HTR-8/SVneo (cell line): ENCODE measurements around the gene RPRML.
"Not testable (repeated sequence)": the region's sequence is repeated elsewhere in the genome, so short reads cannot be mapped to it uniquely, and the experiment has no call there.

Experiments
- DNase-seq: peaks from one replicate; pipeline ENCODE4 v3.0.0; 2011; ENCODE audit warnings: low spot score, mixed read lengths; ENCODE audit not compliant: insufficient read length
- FAIRE-seq: peaks from 2 replicates; lab custom pipeline; 2011; peaks lifted over from hg19 to GRCh38; lab: Jason Lieb, UNC

RPRML gene

DNA sequence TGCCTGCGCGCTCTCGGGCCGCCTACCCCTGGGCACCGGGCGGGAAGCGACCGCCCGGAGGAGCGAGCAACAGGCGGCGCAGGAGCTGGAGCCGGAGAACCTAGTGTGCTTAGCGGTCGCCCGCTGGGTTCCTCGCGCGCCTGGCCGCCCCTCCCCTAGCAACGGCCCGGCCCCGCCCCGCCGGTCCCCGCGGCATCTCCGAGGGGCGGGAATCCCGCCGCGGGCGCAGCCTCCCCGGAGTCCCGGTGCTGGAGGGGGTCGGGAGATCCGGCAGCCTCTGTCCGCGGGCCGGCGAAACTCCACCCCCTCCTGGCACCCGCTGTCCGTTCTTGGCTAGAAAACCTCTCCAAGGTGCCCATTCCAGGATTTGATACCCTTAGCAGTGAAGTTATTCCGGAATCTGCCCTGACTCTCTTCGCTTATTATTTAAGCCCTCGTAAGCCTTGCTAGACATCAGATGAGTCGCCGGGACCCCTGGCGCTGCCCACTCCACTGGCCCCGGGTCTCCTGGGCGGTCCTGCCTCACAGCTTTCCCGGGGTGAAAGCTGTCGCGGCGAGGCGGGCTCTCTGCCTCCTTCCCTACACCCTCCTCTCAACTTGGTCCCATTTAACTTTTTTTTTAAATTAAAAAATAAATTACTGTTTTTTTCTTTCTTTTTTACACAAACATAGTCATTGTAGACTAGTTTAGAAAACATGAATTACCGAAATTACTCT is at the start of gene RPRML:
RPRML (minus strand) TSS at position 107 of the 717 bp plus-strand sequence. CDS start 246 bp downstream, outside the sequence.
- FAIRE-seq = no peak
- DNase-seq = peak; percentile 70

DNA sequence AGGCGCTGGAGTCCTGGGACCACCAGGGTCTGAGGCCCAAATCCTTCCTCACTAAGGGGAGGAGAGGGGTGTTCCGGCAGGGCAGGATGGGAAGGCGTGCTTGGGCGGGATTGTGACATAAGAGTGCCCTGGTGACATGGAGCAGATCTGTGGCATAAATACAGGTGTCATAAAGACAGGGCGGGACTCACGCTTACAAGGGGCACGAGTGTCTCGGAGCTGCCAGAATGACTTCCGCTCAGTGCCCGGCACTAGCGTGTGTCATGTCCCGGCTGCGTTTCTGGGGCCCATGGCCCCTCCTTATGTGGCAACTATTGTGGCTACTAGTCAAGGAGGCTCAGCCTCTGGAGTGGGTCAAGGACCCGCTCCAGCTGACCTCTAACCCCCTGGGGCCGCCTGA is 37.9 kb upstream of the RPRML start:
- FAIRE-seq = not testable (repeated sequence)

GRCh38 chr17:47013341-47013740 is 34.3 kb upstream of the RPRML start:
- no peak for FAIRE-seq
- DNase-seq = no peak

More for the DNA sequence above, 37.9 kb upstream of the RPRML start:
- not testable (repeated sequence) for DNase-seq

DNA sequence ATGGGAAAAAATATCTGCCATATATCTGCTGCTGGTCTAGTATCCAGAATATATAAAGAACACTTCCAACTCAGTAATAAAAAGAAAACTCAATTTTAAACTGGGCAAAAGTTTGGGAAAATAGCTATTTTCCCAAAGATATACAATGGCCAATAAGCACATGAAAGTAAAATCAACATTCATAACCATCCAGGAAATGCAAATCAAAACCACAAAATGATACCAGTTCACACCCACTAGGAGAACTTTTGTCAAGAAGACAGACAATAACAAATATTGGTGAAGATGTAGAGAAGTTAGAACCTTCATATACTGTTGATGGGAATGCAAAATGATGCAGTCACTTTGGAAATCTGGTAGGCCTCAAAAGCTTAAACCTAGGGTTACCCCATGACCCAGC is 33.4 kb upstream of the RPRML start:
- FAIRE-seq = no peak
- no peak for DNase-seq

GRCh38 chr17:47009759-47010594 is 30.9 kb upstream of the RPRML start:
- FAIRE-seq (no peak), DNase-seq (no peak)

DNA sequence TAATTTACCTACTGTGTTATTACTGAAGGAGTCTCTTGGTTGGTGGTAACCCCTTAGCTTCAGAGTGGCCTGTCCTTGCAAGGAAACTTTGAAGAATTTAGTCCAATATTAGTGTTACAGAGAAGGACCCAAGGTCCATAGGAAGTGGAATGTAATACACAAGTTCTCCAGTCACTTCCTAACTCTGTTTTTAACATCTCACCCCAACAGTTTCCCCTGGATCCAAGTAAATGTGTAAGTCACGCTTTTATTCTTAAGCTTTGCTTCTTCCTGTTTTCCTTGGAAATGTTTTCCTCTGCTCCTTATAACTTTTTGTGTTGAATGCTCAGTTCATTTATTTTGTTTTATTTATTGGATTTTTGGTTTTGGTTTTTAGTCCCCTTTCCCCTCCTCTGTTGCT is 25.9 kb upstream of the RPRML start:
- FAIRE-seq (no peak), DNase-seq (no peak)

GRCh38 chr17:47003864-47004263 is 24.8 kb upstream of the RPRML start:
- FAIRE-seq = not testable (repeated sequence)

GRCh38 chr17:46995841-46996571 is 17.0 kb upstream of the RPRML start:
- DNase-seq (no peak), FAIRE-seq (peak; percentile 13)

More at GRCh38 chr17:47003864-47004263, 24.8 kb upstream of the RPRML start:
- not testable (repeated sequence) for DNase-seq

- FAIRE-seq (no peak), DNase-seq (no peak)
Measured at GRCh38 chr17:46994993-46995392, 15.9 kb upstream of the RPRML start.

DNA sequence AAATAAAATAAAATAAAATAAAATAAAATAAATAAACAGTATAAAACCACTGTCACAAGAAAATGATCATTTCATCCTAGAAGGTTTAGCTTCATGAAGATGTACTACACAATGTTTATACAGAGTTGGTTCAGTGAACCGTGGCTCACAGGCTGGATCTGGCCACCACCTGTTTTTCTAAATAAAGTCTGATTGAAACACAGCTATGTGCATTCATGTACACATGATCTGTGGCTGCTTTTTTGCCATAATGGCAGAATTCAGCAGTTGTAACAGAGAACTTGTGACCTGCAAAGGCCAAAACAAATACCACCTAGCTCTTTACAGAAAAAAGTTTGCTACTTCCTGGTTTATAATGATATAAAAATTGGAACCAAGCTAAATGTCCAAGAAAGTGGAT is 12.6 kb upstream of the RPRML start:
- FAIRE-seq (no peak), DNase-seq (no peak)

DNA sequence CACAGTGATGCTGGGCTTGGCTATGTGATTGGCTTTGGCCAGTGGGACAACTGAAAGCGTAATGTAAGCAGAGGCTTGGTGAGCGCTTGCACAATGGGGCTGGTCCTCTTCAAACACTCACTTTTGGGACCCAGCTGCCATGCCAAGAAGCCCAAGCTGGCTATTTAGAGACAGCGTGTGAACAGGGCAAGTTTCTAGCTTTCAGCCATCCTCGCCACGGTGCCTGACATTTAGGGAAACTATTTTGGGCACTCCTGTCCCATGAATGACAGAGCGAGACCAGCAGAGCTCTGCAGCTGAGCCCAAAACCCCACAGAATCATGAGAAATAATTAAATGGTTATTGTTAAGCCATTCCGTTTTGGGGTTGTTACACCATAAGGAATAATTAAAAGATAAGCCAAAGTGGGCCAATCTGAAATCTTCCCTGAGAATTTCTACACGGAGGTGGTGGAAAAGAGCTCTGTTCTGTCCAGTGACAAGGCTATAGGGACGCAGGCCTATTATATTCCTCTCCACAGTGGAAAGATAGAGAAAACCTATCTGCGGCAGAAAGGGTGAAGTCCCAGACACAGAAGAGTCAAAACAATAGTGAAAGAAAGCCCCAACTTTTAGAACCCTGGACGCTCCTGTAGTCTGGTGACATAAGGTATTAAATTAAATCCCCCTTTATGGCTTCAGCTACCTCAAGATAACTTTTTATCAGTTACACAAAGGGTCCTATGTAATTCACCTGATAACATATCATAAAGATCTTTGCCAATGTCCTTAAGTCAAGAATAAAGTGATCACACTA is 10.8 kb upstream of the RPRML start:
- DNase-seq (no peak), FAIRE-seq (no peak)

- not testable (repeated sequence) for DNase-seq, FAIRE-seq
Measured at GRCh38 chr17:46987927-46988326, 8.9 kb upstream of the RPRML start.

GRCh38 chr17:46986366-46986765 is 7.3 kb upstream of the RPRML start:
- no peak for FAIRE-seq
- DNase-seq = no peak

DNA sequence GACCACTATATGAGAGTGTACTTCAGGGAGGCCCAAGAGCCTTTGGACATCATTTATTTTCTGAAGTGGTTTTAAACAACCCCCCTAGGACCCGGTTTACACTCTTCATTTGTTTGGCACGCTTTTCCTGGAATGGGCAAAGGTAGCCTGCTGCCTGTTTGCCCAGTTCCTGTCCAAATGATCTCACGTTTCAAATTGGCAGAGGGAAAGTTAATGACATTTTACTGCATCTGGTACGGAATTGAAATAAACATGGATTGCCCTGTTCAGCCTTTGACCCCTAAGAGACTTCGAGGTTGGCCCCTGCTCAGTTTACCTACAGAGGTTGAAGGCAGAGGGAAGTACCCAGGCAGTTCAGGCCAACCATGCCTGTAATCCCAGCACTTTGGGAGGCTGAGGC is 5.8 kb upstream of the RPRML start:
- FAIRE-seq (no peak), DNase-seq (no peak)

GRCh38 chr17:46984341-46984740 is 5.3 kb upstream of the RPRML start:
- no peak for DNase-seq
- no peak for FAIRE-seq

- FAIRE-seq (no peak), DNase-seq (no peak)
Measured at GRCh38 chr17:46983782-46984181, 4.7 kb upstream of the RPRML start.

- no peak for FAIRE-seq
Measured at GRCh38 chr17:46982577-46982976, 3.5 kb upstream of the RPRML start.

GRCh38 chr17:46978489-46979146 is 435 bp downstream of the RPRML start:
- FAIRE-seq (peak; percentile 89), DNase-seq (no peak)

More at GRCh38 chr17:46982577-46982976, 3.5 kb upstream of the RPRML start:
- no peak for DNase-seq

DNA sequence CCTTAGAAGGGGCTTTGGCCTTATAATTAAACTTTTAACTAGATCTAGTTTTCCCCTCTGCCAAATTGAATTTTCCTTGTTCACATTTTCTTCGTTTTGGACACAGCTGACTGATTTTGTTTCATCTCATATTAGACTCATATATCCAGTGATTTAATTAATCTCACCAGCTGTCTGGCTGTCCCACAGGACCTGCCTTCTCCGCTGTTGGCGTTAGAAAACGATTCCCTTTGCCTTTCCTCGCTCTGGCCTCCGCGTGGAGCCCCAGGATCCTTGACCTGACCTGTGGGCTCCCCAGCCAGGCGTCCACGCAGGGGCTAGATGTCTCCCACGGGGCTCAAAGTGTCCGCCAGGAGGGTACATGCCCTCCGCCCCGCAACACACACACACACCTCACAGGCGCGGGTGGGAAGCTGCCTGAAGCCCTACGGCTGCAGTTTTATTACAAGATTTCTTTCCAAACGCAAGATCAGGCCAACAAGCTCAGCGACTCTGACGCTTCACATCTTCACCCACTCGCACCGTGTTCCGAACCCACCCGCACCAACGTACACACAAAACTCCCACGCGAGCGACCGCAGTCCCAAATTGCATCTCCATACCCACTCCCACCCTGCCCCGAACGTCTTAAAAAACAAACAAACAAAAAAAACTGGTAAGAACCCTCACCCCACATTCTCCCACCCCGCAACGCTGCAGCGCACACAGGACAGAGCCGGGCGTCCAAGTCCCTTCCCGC is 1.1 kb downstream of the RPRML start:
- no peak for DNase-seq
- FAIRE-seq = no peak
